ENCODE measurements around the gene GNB5. TPM values are rescaled to one million over a fixed set of nuclear protein-coding genes. Genes with fewer than 3 reads are reported as not detected.

The GNB5 gene
- total RNA-seq, 4 donors from 2014 or later = 12.2 to 24.0 (median 17.2) TPM

GRCh38 chr15:52180851-52181450 lies 10.2 kb downstream of the GNB5 start:
- TF ChIP-seq, protein P1, sequence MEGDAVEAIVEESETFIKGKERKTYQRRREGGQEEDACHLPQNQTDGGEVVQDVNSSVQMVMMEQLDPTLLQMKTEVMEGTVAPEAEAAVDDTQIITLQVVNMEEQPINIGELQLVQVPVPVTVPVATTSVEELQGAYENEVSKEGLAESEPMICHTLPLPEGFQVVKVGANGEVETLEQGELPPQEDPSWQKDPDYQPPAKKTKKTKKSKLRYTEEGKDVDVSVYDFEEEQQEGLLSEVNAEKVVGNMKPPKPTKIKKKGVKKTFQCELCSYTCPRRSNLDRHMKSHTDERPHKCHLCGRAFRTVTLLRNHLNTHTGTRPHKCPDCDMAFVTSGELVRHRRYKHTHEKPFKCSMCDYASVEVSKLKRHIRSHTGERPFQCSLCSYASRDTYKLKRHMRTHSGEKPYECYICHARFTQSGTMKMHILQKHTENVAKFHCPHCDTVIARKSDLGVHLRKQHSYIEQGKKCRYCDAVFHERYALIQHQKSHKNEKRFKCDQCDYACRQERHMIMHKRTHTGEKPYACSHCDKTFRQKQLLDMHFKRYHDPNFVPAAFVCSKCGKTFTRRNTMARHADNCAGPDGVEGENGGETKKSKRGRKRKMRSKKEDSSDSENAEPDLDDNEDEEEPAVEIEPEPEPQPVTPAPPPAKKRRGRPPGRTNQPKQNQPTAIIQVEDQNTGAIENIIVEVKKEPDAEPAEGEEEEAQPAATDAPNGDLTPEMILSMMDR (IDR thresholded peaks at IDR 0.05; ENCODE audit: low read depth) = no peak

DNA sequence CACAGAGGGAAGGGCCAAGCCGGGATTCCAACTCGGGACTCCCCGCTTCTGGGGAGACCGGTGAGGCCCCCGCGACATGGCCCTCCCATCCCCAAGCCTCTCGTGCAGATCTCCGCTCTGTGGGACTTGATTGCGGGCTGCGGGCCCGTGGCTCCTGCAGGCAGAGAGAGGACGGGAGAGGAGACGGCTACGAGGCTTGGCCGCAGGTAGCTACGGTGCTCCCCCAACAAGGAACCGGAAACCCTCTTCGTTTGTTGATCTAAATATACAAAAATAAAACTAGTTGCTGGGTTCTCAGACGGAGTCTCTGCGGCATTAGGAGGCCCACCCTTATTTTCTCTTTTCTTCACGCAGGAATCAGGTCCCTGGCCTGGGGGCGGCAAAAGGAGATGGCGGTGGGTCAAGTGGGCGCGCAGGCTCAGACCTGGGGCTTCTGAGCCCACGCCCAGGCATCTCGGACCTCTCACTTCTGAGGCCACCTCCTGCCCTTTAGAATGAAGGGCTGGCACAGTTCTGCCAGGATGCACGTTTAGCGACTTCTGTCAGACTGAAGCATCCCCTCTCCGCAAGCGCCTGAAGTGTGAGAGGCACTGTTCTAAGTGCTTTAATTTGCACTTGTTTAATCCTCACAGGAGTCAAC lies 10.9 kb downstream of the GNB5 start:
- TF ChIP-seq, protein P1 (IDR thresholded peaks at IDR 0.05; ENCODE audit: low read depth) = no peak

DNA sequence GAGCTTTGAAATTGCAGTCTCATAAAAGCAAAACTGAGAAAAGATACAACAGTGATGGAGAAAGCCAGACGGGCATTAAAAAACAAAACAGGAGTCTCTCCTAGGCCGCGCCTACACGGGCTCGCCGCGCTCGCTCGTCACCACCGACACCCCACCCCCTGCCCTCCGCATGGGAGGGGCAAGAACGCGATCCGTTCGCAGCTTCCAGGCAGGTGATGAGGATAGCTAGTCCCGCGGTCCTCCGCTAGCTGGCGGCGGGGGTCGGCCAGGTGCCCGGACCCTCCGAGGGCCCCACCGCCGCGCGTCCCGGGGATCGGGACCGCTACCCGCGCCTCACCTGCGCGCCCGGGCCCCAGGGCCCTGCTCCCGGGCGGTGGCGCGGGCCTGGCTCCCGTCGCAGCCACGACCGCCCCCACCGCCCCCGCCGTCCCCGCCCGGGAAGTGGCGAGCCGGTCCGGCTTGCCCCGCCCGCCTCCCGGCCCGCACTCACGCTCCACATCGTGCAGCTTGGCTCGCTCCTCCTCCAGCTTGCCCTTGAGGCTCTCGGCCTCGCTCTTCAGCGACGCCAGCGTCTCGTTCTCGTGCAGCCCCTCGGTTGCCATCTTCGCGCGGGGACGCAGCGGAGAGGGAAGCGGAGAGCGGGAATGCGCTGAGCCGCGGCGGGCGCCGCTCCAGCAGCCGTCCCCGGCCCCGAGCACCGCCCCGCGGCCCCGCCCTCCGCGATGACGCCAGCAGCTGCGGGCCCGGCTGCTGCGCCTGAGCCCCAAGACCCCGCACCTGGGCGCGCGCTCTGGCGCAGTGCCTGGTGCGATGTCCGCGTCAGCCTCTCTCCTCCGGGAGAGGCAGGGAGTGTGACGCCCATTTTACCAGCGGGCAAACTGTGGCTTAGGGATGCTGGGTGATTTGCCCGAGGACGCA lies 11.7 kb downstream of the GNB5 start:
- TF ChIP-seq, protein P1 (IDR thresholded peaks at IDR 0.05; ENCODE audit: low read depth) = no peak

DNA sequence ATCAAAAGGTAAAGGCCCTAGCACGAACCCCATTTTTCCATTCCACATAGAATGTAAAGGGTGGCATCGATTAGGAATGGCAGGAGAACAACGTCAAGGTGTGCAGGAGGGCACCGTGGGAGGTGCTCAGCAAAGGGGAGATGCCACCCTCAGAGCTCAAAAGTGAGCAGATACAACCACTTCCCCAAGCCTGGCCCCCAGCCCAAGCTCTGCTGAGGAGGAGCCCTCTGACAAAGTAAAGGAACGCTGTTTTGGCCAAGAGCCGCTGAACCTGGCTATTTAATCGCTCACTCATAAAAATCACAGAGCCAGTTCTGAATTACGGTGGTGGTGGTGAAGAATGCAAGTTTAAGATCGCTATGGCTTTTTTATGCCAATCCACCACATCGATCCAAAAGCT lies 12.4 kb downstream of the GNB5 start:
- TF ChIP-seq, protein P1 (IDR thresholded peaks at IDR 0.05; ENCODE audit: low read depth) = no peak

DNA sequence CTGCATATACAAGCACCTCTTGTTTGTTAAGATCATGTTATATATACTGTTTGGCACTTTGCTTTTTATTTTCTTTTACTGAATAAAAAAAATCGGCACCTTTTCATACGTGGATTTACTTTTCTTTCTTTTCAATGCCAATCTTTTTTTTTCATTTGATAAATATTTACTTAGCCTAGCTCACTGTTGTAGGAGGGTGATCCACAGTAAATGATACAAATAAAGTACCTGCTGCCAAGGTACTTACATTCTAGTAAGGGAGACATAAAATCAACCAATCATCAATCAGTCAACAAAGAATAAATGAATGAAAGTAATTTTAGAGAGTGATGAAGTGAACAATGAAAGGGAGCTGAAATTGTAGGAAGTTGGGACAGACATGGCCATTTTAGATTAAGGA lies 18.3 kb downstream of the GNB5 start:
- TF ChIP-seq, protein P1 (IDR thresholded peaks at IDR 0.05; ENCODE audit: low read depth) = no peak

- TF ChIP-seq, protein P1 (IDR thresholded peaks at IDR 0.05; ENCODE audit: low read depth) = no peak
Measured at GRCh38 chr15:52171807-52172206, 19.4 kb downstream of the GNB5 start.

- TF ChIP-seq, protein P1 (IDR thresholded peaks at IDR 0.05; ENCODE audit: low read depth) = no peak
Measured at GRCh38 chr15:52171386-52171785, 19.8 kb downstream of the GNB5 start.

All from subcutaneous adipose tissue (tissue), 4 donors.